HEK293T (cell line): ENCODE results near the gene ANXA8.

ENCODE experiments used
- CTCF ChIA-PET: fragments of 350-600 bp; formaldehyde crosslinking; extraction: SDS; loops from one replicate; lab custom pipeline; 2021; ENCODE audit warnings: antibody characterized with exemption, inconsistent platforms; lab: Yijun Ruan, JAX
- POLR2A ChIA-PET: fragments of 350-600 bp; formaldehyde crosslinking; extraction: SDS; loops from one replicate; lab custom pipeline; 2020; ENCODE audit warnings: antibody characterized with exemption, inconsistent platforms; lab: Yijun Ruan, JAX
- DNase-seq: peaks from one replicate; pipeline ENCODE4 v3.0.0; 2012; ENCODE audit warnings: mixed read lengths; ENCODE audit errors: extremely low spot score
- ARNT ChIP-seq: fragments of 450-650 bp; IDR thresholded peaks from 2 replicates; pipeline ENCODE4 v1.6.1; 2017; ENCODE audit warnings: mild to moderate bottlenecking
- HDGF ChIP-seq: fragments of 450-650 bp; IDR thresholded peaks from 2 replicates; pipeline ENCODE4 v1.6.1; 2017; ENCODE audit warnings: antibody characterized with exemption, borderline replicate concordance
- L3MBTL2 ChIP-seq: fragments of 450-650 bp; conservative IDR thresholded peaks from 2 replicates; pipeline ENCODE4 v1.6.1; 2016; ENCODE audit warnings: mild to moderate bottlenecking
- LEF1 ChIP-seq: fragments of 450-650 bp; IDR thresholded peaks from 2 replicates; pipeline ENCODE4 v1.6.1; 2017; ENCODE audit warnings: mild to moderate bottlenecking, borderline replicate concordance
- SP1 ChIP-seq: fragments of 450-650 bp; IDR thresholded peaks from 2 replicates; pipeline ENCODE4 v1.6.1; 2017

The ANXA8 gene

GRCh38 chr10:47418321-47418720, 65.6 kb downstream of the ANXA8 start:
- ChIA-PET POLR2A (interaction anchor here (1.0 kb wide), 1 partner anchor 34 kb away, joined by 3 read pairs; the partner anchor contains the start of gene ZNF488), CTCF (interaction anchor here (0.6 kb wide), 1 partner anchor 58 kb away, joined by 3 read pairs; no protein-coding TSS in a partner anchor)
- no peak for TF ChIP-seq SP1
- no peak for TF ChIP-seq L3MBTL2
- no peak for TF ChIP-seq LEF1
- TF ChIP-seq HDGF = no peak
- no peak for TF ChIP-seq ARNT
- no peak for DNase-seq
